ENCODE data around the gene ASF1A. TPM values are rescaled to one million over a fixed set of nuclear protein-coding genes. Genes with fewer than 3 reads are reported as not detected.

Gene ASF1A
- 10 to 100 TPM in 1 of 2 donors, 1 to 10 TPM in 1; 9.2 to 16.1 TPM for total RNA-seq

GRCh38 chr6:118893807-118894424 is at the start of gene ASF1A:
ASF1A (plus strand) TSS chr6:118894152; CDS start chr6:118894414, 262 bp downstream.
- peak within 1 kb of the TSS; percentile 92 to 98 for H3K27ac ChIP-seq
- no peaks in the 10 kb centered on the region for H3K27me3 ChIP-seq
- TF ChIP-seq CTCF (IDR thresholded peaks at IDR 0.05), result peak; percentile 56 to 60
- H3K9me3 ChIP-seq, result no peaks in the 10 kb centered on the region
- H3K4me3 ChIP-seq, result peak within 1 kb of the TSS; percentile 73 to 94
- no peaks in the 10 kb centered on the region for H3K36me3 ChIP-seq
- DNase-seq (ENCODE audit: low spot score), result peak; percentile 96
- H3K4me1 ChIP-seq, result peaks cover 0 to 32% of the 10 kb centered on the region in 2 donors

- TF ChIP-seq CTCF (IDR thresholded peaks at IDR 0.05), result no peak
- DNase-seq (ENCODE audit: low spot score), result no peak
- no peaks in the 10 kb centered on the region for H3K36me3 ChIP-seq
- H3K4me1 ChIP-seq, result no peaks in the 10 kb centered on the region
- H3K27me3 ChIP-seq, result no peaks in the 10 kb centered on the region
- H3K4me3 ChIP-seq, result no peak overlapping the region
- no peaks in the 10 kb centered on the region for H3K9me3 ChIP-seq
- no peak overlapping the region for H3K27ac ChIP-seq
Observed at GRCh38 chr6:118844915-118845314, 49.0 kb upstream of the ASF1A start.

GRCh38 chr6:118853408-118853807 is 40.5 kb upstream of the ASF1A start:
- no peak for DNase-seq (ENCODE audit: low spot score)
- Histone ChIP-seq H3K9me3 (no peaks in the 10 kb centered on the region), H3K27me3 (no peaks in the 10 kb centered on the region), H3K4me1 (no peaks in the 10 kb centered on the region), H3K27ac (no peak overlapping the region), H3K36me3 (peaks cover 7% of the 10 kb centered on the region), H3K4me3 (no peak overlapping the region)
- no peak for TF ChIP-seq CTCF (IDR thresholded peaks at IDR 0.05)

- no peak overlapping the region for H3K27ac ChIP-seq
- DNase-seq (ENCODE audit: low spot score), result no peak
- H3K9me3 ChIP-seq, result no peaks in the 10 kb centered on the region
- peaks cover 7% of the 10 kb centered on the region for H3K36me3 ChIP-seq
- no peaks in the 10 kb centered on the region for H3K4me1 ChIP-seq
- no peak overlapping the region for H3K4me3 ChIP-seq
- no peak for TF ChIP-seq CTCF (IDR thresholded peaks at IDR 0.05)
- H3K27me3 ChIP-seq, result no peaks in the 10 kb centered on the region
Observed at GRCh38 chr6:118856301-118856700, 37.7 kb upstream of the ASF1A start.

- Histone ChIP-seq H3K36me3 (no peaks in the 10 kb centered on the region), H3K9me3 (no peaks in the 10 kb centered on the region), H3K4me3 (no peak overlapping the region), H3K27ac (no peak overlapping the region), H3K27me3 (no peaks in the 10 kb centered on the region), H3K4me1 (peaks cover 0 to 4% of the 10 kb centered on the region in 2 donors)
- DNase-seq (ENCODE audit: low spot score), result no peak
- no peak for TF ChIP-seq CTCF (IDR thresholded peaks at IDR 0.05)
Observed at GRCh38 chr6:118859517-118860064, 34.4 kb upstream of the ASF1A start.

GRCh38 chr6:118860363-118860762 is 33.6 kb upstream of the ASF1A start:
- DNase-seq (ENCODE audit: low spot score), result no peak
- no peaks in the 10 kb centered on the region for H3K9me3 ChIP-seq
- no peaks in the 10 kb centered on the region for H3K27me3 ChIP-seq
- H3K4me1 ChIP-seq, result peaks cover 0 to 12% of the 10 kb centered on the region in 2 donors
- H3K36me3 ChIP-seq, result no peaks in the 10 kb centered on the region
- no peak for TF ChIP-seq CTCF (IDR thresholded peaks at IDR 0.05)
- H3K27ac ChIP-seq, result no peak overlapping the region
- H3K4me3 ChIP-seq, result no peak overlapping the region
